ENCODE data around the gene ZFP36. TPM values are rescaled to one million over a fixed set of nuclear protein-coding genes. Genes with fewer than 3 reads are reported as not detected.

ZFP36 gene
- total RNA-seq, 1 donor from 2014 or later = 224 TPM

DNA sequence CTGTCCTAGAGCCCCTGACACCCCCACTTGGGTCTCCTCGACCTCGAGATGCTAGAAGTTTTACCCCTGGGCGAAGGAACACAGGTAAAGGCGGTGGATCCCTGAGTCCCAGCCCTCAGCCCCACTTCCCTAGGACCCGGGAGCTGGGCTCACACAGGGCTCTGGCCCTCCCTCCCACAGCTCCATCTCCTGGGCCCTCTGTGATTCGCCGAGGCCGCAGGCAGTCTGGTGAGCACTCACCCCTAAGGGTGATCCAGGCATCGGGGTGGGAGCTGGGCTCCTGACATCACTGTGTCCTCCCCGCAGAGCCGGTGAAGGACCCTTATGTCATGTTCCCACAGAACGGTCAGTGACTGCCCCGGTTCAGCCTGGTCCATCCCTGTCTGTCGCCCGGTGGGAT is 14.1 kb downstream of the ZFP36 start:
- Histone ChIP-seq H3K27me3 (no peaks in the 10 kb centered on the region), H3K27ac (no peak overlapping the region), H3K4me3 (no peak overlapping the region), H3K9me3 (no peaks in the 10 kb centered on the region), H3K4me1 (no peaks in the 10 kb centered on the region), H3K36me3 (peaks cover 13% of the 10 kb centered on the region)
- DNase-seq = no peak
- intact Hi-C loops (cut with DNase I) = no loop called here
- TF ChIP-seq CTCF (IDR thresholded peaks at IDR 0.05) = no peak
- ATAC-seq = no peak

DNA sequence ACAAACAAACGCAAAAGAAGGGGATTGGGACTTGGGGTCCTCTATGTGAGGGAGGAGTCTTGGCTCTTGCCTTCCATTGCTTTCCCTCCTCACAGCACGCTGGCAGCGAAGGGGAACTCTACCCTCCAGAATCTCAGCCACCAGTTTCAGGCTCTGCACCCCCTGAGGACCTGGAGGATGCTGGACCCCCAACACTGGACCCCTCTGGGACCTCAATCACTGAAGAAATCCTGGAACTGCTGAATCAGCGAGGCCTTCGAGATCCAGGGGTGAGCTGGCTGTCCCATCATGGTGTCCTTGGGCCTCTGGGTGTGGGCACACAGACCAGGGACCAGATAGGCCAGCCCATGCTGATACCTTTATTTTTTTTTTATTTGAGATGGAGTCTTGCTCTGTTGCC is 15.4 kb downstream of the ZFP36 start:
- intact Hi-C loops (cut with DNase I) = no loop called here
- H3K4me1 ChIP-seq = no peaks in the 10 kb centered on the region
- no peaks in the 10 kb centered on the region for H3K9me3 ChIP-seq
- H3K4me3 ChIP-seq = no peak overlapping the region
- H3K27me3 ChIP-seq = no peaks in the 10 kb centered on the region
- peaks cover 13% of the 10 kb centered on the region for H3K36me3 ChIP-seq
- TF ChIP-seq CTCF (IDR thresholded peaks at IDR 0.05) = no peak
- H3K27ac ChIP-seq = no peak overlapping the region
- ATAC-seq (no peak), DNase-seq (no peak)

- no peak for DNase-seq
- Histone ChIP-seq H3K27ac (no peak overlapping the region), H3K27me3 (no peaks in the 10 kb centered on the region), H3K36me3 (peaks cover 12% of the 10 kb centered on the region), H3K4me3 (no peak overlapping the region), H3K4me1 (peaks cover 5% of the 10 kb centered on the region), H3K9me3 (no peaks in the 10 kb centered on the region)
- no peak for TF ChIP-seq CTCF (IDR thresholded peaks at IDR 0.05)
- ATAC-seq = no peak
- intact Hi-C loops (cut with DNase I) = no loop called here
Measured at GRCh38 chr19:39423258-39424086, 16.8 kb downstream of the ZFP36 start.

GRCh38 chr19:39424934-39425333 is 18.3 kb downstream of the ZFP36 start:
- Histone ChIP-seq H3K9me3 (no peaks in the 10 kb centered on the region), H3K36me3 (peaks cover 2% of the 10 kb centered on the region), H3K4me3 (no peak overlapping the region), H3K4me1 (peaks cover 15% of the 10 kb centered on the region), H3K27me3 (no peaks in the 10 kb centered on the region), H3K27ac (no peak overlapping the region)
- intact Hi-C loops (cut with DNase I) = no loop called here
- no peak for TF ChIP-seq CTCF (IDR thresholded peaks at IDR 0.05)
- DNase-seq = no peak
- no peak for ATAC-seq

- Histone ChIP-seq H3K4me1 (peaks cover 21% of the 10 kb centered on the region), H3K9me3 (no peaks in the 10 kb centered on the region), H3K4me3 (no peak overlapping the region), H3K27ac (no peak overlapping the region), H3K27me3 (no peaks in the 10 kb centered on the region), H3K36me3 (peaks cover 2% of the 10 kb centered on the region)
- ATAC-seq = no peak
- intact Hi-C loops (cut with DNase I) = no loop called here
- TF ChIP-seq CTCF (IDR thresholded peaks at IDR 0.05) = no peak
- no peak for DNase-seq
Measured at GRCh38 chr19:39425744-39426143, 19.1 kb downstream of the ZFP36 start.

Data from upper lobe of right lung (tissue), 1 donor.